ENCODE measurements around the gene CTSW.
A peak's percentile ranks its signal among the peaks of the same experiment; 100 is the strongest.

The CTSW gene

GRCh38 chr11:65885808-65886536 is 6.3 kb downstream of the CTSW start:
- TF ChIP-seq ZFX (IDR thresholded peaks at IDR 0.05; ENCODE audit: borderline replicate concordance) (no peak), CTCF (IDR thresholded peaks at IDR 0.05) (no peak)

GRCh38 chr11:65886826-65887722 is 7.4 kb downstream of the CTSW start:
- TF ChIP-seq CTCF (IDR thresholded peaks at IDR 0.05) (no peak), ZFX (IDR thresholded peaks at IDR 0.05; ENCODE audit: borderline replicate concordance) (no peak)
- peak overlapping the region; percentile 82 for H3K27ac ChIP-seq

More at GRCh38 chr11:65885808-65886536, 6.3 kb downstream of the CTSW start:
- H3K27ac ChIP-seq, result peak overlapping the region; percentile 82; the same call in 1 of the 2 replicates

- TF ChIP-seq CTCF (IDR thresholded peaks at IDR 0.05) (no peak), ZFX (IDR thresholded peaks at IDR 0.05; ENCODE audit: borderline replicate concordance) (no peak)
- H3K27ac ChIP-seq, result peak overlapping the region; percentile 82
These were observed 8.1 kb downstream of the CTSW start for GRCh38 chr11:65887723-65888162.

- TF ChIP-seq CTCF (IDR thresholded peaks at IDR 0.05) (peak; percentile 94), ZFX (IDR thresholded peaks at IDR 0.05; ENCODE audit: borderline replicate concordance) (no peak)
- peak within 1 kb of the TSS; percentile 82 for H3K27ac ChIP-seq
These were observed 8.7 kb downstream of the CTSW start, which contains the start of gene FIBP for GRCh38 chr11:65888163-65888814. Gene FIBP (minus strand): TSS chr11:65888471. CDS start chr11:65888418, 53 bp downstream.

- TF ChIP-seq ZFX (IDR thresholded peaks at IDR 0.05; ENCODE audit: borderline replicate concordance) (no peak), CTCF (IDR thresholded peaks at IDR 0.05) (peak; percentile 29; the same call in 1 of the 2 replicates)
- H3K27ac ChIP-seq, result peak within 1 kb of the TSS; percentile 82
These were observed 10.9 kb downstream of the CTSW start, which contains the start of gene CCDC85B for GRCh38 chr11:65890324-65891218. Gene CCDC85B (plus strand): TSS chr11:65890673. CDS start chr11:65890784, 111 bp downstream.
